Stimulated activated memory B cell treated with anti-CD40 and anti-IgM and Interleukin-4, amounts not matched to agents 10 μg/mL and 1 μg/mL and 100 μg/mL, for 72 hours (primary cell): Measurements from ENCODE around the gene MECR.

Source experiments
- ATAC-seq: fragments of 150-1000 bp; cut with Tn5 transposase; 2 replicates; pipeline ENCODE4 v1.10.0; 2021
- H3K27ac Mint-ChIP-seq: one replicate; pipeline ENCODE4 v1.8.0; 2022; ENCODE audit warnings: mild to moderate bottlenecking, mixed read lengths
- H3K27me3 Mint-ChIP-seq: one replicate; pipeline ENCODE4 v1.8.0; 2022; ENCODE audit warnings: mixed read lengths
- H3K36me3 Mint-ChIP-seq: one replicate; pipeline ENCODE4 v1.8.0; 2022; ENCODE audit warnings: mixed read lengths
- H3K4me1 Mint-ChIP-seq: one replicate; pipeline ENCODE4 v1.8.0; 2022; ENCODE audit warnings: mixed read lengths
- H3K4me3 Mint-ChIP-seq: one replicate; pipeline ENCODE4 v1.8.0; 2022; ENCODE audit warnings: mild to moderate bottlenecking, moderate library complexity, mixed read lengths
- H3K9me3 Mint-ChIP-seq: one replicate; pipeline ENCODE4 v1.8.0; 2022; ENCODE audit warnings: mixed read lengths

The MECR gene

DNA sequence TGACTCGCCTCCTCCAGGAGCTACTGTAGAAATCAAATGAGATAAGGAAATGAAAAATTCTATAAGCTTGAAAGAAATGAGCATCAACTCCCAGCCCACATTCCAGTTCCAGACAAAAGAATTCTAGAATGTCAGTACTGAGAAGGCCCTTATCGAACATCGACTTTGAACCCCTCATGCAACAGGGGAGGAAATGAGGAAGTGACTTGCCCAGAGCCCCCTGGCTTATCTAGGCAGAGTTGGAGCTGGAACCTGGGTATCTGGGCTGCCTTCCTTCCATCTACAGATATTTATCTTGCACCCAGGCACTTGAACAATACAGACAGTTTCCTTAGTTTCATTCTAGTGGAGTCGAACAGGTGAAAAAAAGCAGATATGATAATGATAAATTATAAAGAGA, 22.3 kb downstream of the MECR start:
- peaks cover 54% of the 10 kb centered on the region for H3K36me3 Mint-ChIP-seq
- H3K27ac Mint-ChIP-seq: no peak overlapping the region
- no peak overlapping the region for H3K4me3 Mint-ChIP-seq
- ATAC-seq: no peak
- no peaks in the 10 kb centered on the region for H3K9me3 Mint-ChIP-seq
- no peaks in the 10 kb centered on the region for H3K27me3 Mint-ChIP-seq
- H3K4me1 Mint-ChIP-seq: peaks cover 23% of the 10 kb centered on the region

GRCh38 chr1:29202584-29203340, 28.0 kb downstream of the MECR start:
- no peak overlapping the region for H3K4me3 Mint-ChIP-seq
- no peaks in the 10 kb centered on the region for H3K27me3 Mint-ChIP-seq
- no peaks in the 10 kb centered on the region for H3K9me3 Mint-ChIP-seq
- no peak overlapping the region for H3K27ac Mint-ChIP-seq
- peak; percentile 86 for ATAC-seq
- peaks cover 40% of the 10 kb centered on the region for H3K36me3 Mint-ChIP-seq
- H3K4me1 Mint-ChIP-seq: no peaks in the 10 kb centered on the region

GRCh38 chr1:29202053-29202452, 28.7 kb downstream of the MECR start:
- ATAC-seq: no peak
- Mint-ChIP-seq H3K9me3 (no peaks in the 10 kb centered on the region), H3K4me1 (no peaks in the 10 kb centered on the region), H3K36me3 (peaks cover 46% of the 10 kb centered on the region), H3K4me3 (no peak overlapping the region), H3K27ac (no peak overlapping the region), H3K27me3 (no peaks in the 10 kb centered on the region)

- ATAC-seq: no peak
- Mint-ChIP-seq H3K36me3 (peaks cover 46% of the 10 kb centered on the region), H3K27me3 (no peaks in the 10 kb centered on the region), H3K9me3 (no peaks in the 10 kb centered on the region), H3K4me1 (no peaks in the 10 kb centered on the region), H3K27ac (no peak overlapping the region), H3K4me3 (no peak overlapping the region)
These were observed 29.1 kb downstream of the MECR start for GRCh38 chr1:29201595-29202051.

- ATAC-seq: no peak
- no peaks in the 10 kb centered on the region for H3K27me3 Mint-ChIP-seq
- H3K4me3 Mint-ChIP-seq: no peak overlapping the region
- no peaks in the 10 kb centered on the region for H3K9me3 Mint-ChIP-seq
- no peak overlapping the region for H3K27ac Mint-ChIP-seq
- H3K36me3 Mint-ChIP-seq: peaks cover 46% of the 10 kb centered on the region
- H3K4me1 Mint-ChIP-seq: no peaks in the 10 kb centered on the region
These were observed 29.7 kb downstream of the MECR start for GRCh38 chr1:29200906-29201594.

DNA sequence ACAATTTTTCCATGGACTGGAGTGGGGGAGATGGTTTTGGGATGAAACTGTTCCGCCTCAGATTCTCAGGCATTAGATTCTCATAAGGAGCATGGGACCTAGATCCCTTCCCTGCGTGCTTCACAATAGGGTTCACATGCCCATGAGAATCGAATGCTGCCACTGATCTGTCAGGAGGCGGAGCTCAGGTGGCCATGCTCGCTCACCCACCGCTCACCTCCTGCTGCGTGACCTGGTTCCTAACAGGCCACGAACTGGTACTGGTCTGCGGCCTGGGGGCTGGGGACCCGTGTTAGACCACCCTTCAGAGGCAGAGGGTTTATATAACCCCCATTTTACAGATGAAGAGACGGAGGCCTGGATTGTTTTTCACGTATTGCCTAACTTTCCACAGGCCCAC, 32.7 kb downstream of the MECR start:
- Mint-ChIP-seq H3K4me3 (no peak overlapping the region), H3K27ac (no peak overlapping the region), H3K9me3 (no peaks in the 10 kb centered on the region), H3K36me3 (peaks cover 51% of the 10 kb centered on the region), H3K27me3 (no peaks in the 10 kb centered on the region), H3K4me1 (no peaks in the 10 kb centered on the region)
- no peak for ATAC-seq

DNA sequence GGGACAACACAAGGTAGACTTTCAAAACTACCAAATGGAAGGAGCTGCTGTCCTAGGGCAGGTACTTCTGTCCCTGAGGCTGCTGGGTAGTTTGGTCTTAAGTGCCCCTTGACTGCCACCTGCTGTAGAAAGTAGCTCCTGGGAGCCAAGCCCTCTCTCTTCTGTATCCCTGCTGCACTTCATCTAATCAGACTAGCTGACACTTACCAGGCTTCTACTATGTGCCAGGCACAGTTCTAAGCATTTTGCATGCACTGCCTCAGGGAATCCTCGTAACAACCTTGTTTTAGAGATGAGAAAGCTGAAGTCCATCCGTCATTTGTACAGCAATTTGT, 33.2 kb downstream of the MECR start:
- Mint-ChIP-seq H3K4me3 (no peak overlapping the region), H3K9me3 (no peaks in the 10 kb centered on the region), H3K27me3 (no peaks in the 10 kb centered on the region), H3K36me3 (peaks cover 51% of the 10 kb centered on the region), H3K4me1 (no peaks in the 10 kb centered on the region), H3K27ac (no peak overlapping the region)
- ATAC-seq: peak; percentile 78

- Mint-ChIP-seq H3K4me3 (no peak overlapping the region), H3K27me3 (no peaks in the 10 kb centered on the region), H3K36me3 (peaks cover 55% of the 10 kb centered on the region), H3K9me3 (no peaks in the 10 kb centered on the region), H3K27ac (no peak overlapping the region), H3K4me1 (no peaks in the 10 kb centered on the region)
- no peak for ATAC-seq
These were observed 33.7 kb downstream of the MECR start for GRCh38 chr1:29196863-29197589.

DNA sequence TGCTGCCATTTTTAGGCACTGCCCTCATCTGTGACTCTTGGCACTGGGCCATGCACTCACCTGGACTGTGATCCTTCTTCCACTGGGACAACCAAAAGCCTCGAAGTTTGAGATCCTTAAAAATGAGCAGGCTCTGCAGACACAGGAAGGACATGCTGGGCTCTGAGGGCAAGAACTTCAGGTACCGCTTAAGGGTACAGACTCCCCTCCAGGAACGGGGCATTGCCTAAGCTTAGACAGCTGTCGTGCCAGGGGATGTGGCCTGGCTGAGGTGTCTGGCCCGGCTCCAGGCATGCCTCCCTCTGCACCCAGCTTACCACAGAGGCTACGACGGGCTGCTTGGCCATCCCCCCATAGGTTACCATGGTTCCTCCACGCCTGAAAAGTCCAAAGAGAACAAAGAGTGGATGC, 34.8 kb downstream of the MECR start:
- Mint-ChIP-seq H3K4me1 (no peaks in the 10 kb centered on the region), H3K36me3 (peaks cover 47% of the 10 kb centered on the region), H3K27me3 (no peaks in the 10 kb centered on the region), H3K9me3 (no peaks in the 10 kb centered on the region), H3K27ac (no peak overlapping the region), H3K4me3 (no peak overlapping the region)
- ATAC-seq: no peak

- no peaks in the 10 kb centered on the region for H3K9me3 Mint-ChIP-seq
- peaks cover 40% of the 10 kb centered on the region for H3K36me3 Mint-ChIP-seq
- H3K27me3 Mint-ChIP-seq: no peaks in the 10 kb centered on the region
- H3K4me1 Mint-ChIP-seq: no peaks in the 10 kb centered on the region
- H3K27ac Mint-ChIP-seq: no peak overlapping the region
- no peak overlapping the region for H3K4me3 Mint-ChIP-seq
- no peak for ATAC-seq
These were observed 36.8 kb downstream of the MECR start for GRCh38 chr1:29193879-29194455.

- Mint-ChIP-seq H3K4me1 (no peaks in the 10 kb centered on the region), H3K4me3 (no peak overlapping the region), H3K9me3 (no peaks in the 10 kb centered on the region), H3K27ac (no peak overlapping the region), H3K27me3 (no peaks in the 10 kb centered on the region), H3K36me3 (peaks cover 30% of the 10 kb centered on the region)
- no peak for ATAC-seq
These were observed 40.0 kb downstream of the MECR start for GRCh38 chr1:29190718-29191117.

DNA sequence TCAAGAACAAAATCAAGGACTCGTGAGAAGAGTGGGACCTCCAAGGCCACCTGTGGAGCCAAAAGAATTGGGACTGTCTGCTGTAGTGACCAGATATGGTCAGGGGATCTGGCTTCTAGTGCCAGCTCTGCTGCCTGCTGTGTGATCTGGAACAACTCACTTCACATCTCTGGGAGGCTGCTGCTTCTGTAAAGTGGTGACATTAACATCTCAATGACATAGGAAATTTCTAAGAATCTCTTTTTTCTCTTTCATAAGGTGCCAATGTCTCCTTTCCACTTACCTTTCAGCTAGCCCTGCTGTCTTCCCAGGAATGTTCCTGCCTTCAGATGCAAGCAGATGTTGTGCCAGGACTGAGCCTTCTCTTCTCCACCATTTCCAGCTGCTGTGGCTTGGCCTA, 44.0 kb downstream of the MECR start:
- Mint-ChIP-seq H3K4me3 (no peak overlapping the region), H3K36me3 (no peaks in the 10 kb centered on the region), H3K27ac (no peak overlapping the region), H3K27me3 (no peaks in the 10 kb centered on the region), H3K9me3 (no peaks in the 10 kb centered on the region), H3K4me1 (peaks cover 6% of the 10 kb centered on the region)
- no peak for ATAC-seq

GRCh38 chr1:29186252-29186651, 44.5 kb downstream of the MECR start:
- Mint-ChIP-seq H3K4me3 (no peak overlapping the region), H3K9me3 (no peaks in the 10 kb centered on the region), H3K4me1 (peaks cover 6% of the 10 kb centered on the region), H3K27me3 (no peaks in the 10 kb centered on the region), H3K27ac (peak overlapping the region; percentile 2), H3K36me3 (no peaks in the 10 kb centered on the region)
- ATAC-seq: no peak

- ATAC-seq: no peak
- H3K27ac Mint-ChIP-seq: no peak overlapping the region
- H3K4me3 Mint-ChIP-seq: peak overlapping the region; percentile 47
- H3K27me3 Mint-ChIP-seq: no peaks in the 10 kb centered on the region
- H3K4me1 Mint-ChIP-seq: peaks cover 31% of the 10 kb centered on the region
- H3K9me3 Mint-ChIP-seq: no peaks in the 10 kb centered on the region
- peaks cover 17% of the 10 kb centered on the region for H3K36me3 Mint-ChIP-seq
These were observed 47.4 kb downstream of the MECR start for GRCh38 chr1:29183287-29183686.

- Mint-ChIP-seq H3K4me3 (peak within 1 kb of the TSS; percentile 94), H3K27ac (peak within 1 kb of the TSS; percentile 94), H3K36me3 (peaks cover 28% of the 10 kb centered on the region), H3K4me1 (peaks cover 47% of the 10 kb centered on the region), H3K9me3 (no peaks in the 10 kb centered on the region), H3K27me3 (no peaks in the 10 kb centered on the region)
- ATAC-seq: peak; percentile 98
These were observed 49.1 kb downstream of the MECR start, which contains the start of gene SRSF4 for GRCh38 chr1:29181413-29182225. Gene SRSF4 (minus strand): TSS chr1:29181900. CDS start chr1:29181752, 148 bp downstream.
